HFFc6 (cell line): ENCODE measurements around the gene MEGF9. TPM values are rescaled to one million over a fixed set of nuclear protein-coding genes. Genes with fewer than 3 reads are reported as not detected.

ENCODE experiments used
- DNase-seq: peaks from one replicate; pipeline ENCODE4 v3.0.0-alpha.2; 2018
- H3K27ac Mint-ChIP-seq: 2 replicates; pipeline ENCODE4 v1.8.0; 2020; ENCODE audit warnings: mild to moderate bottlenecking, mixed read lengths
- H3K27me3 Mint-ChIP-seq: 2 replicates; pipeline ENCODE4 v1.8.0; 2021; ENCODE audit warnings: mild to moderate bottlenecking, moderate library complexity, mixed read lengths; ENCODE audit not compliant: insufficient read depth
- H3K36me3 Mint-ChIP-seq: 2 replicates; pipeline ENCODE4 v1.8.0; 2021; ENCODE audit warnings: low read depth, mixed read lengths
- H3K4me1 Mint-ChIP-seq: 2 replicates; pipeline ENCODE4 v1.8.0; 2020; ENCODE audit warnings: low read depth, mixed read lengths
- H3K4me3 Mint-ChIP-seq: 2 replicates; pipeline ENCODE4 v1.8.0; 2020; ENCODE audit warnings: mild to moderate bottlenecking, moderate library complexity, mixed read lengths
- H3K9me3 Mint-ChIP-seq: 2 replicates; pipeline ENCODE4 v1.8.0; 2020; ENCODE audit warnings: mild to moderate bottlenecking, mixed read lengths
- CTCF ChIP-seq: fragments of 200-600 bp; sonication (generic); IDR thresholded peaks from 2 replicates; pipeline ENCODE4 v1.5.0; 2021; ENCODE audit warnings: antibody characterized with exemption, mild to moderate bottlenecking
- total RNA-seq, 6 experiments: library from RNA; stranded (reverse); fragmentation: NEBNext Ultra II Directional; extraction: Animal tissue kit (Norgen Biotek cat#: 25700); gene quantifications; 2 replicates in 1 of 6; 3 replicates in 5 of 6; pipeline ENCODE4 v1.2.3, GENCODE V29; 2021

The MEGF9 gene
- total RNA-seq, 6 experiments from 2014 or later: 5.1 to 9.8 (median 8.8) TPM

GRCh38 chr9:120567874-120568273, 146.4 kb downstream of the MEGF9 start:
- no peak for TF ChIP-seq CTCF
- no peak overlapping the region for H3K4me3 Mint-ChIP-seq
- DNase-seq: no peak
- H3K4me1 Mint-ChIP-seq: no peaks in the 10 kb centered on the region
- H3K36me3 Mint-ChIP-seq: peaks cover 17% of the 10 kb centered on the region
- no peak overlapping the region for H3K27ac Mint-ChIP-seq
- no peaks in the 10 kb centered on the region; the same call in 1 of the 2 replicates for H3K27me3 Mint-ChIP-seq
- no peaks in the 10 kb centered on the region for H3K9me3 Mint-ChIP-seq

GRCh38 chr9:120567081-120567480, 147.2 kb downstream of the MEGF9 start:
- no peaks in the 10 kb centered on the region; the same call in 1 of the 2 replicates for H3K27me3 Mint-ChIP-seq
- H3K36me3 Mint-ChIP-seq: peaks cover 17% of the 10 kb centered on the region
- no peaks in the 10 kb centered on the region for H3K4me1 Mint-ChIP-seq
- H3K4me3 Mint-ChIP-seq: no peak overlapping the region
- no peak overlapping the region for H3K27ac Mint-ChIP-seq
- no peaks in the 10 kb centered on the region for H3K9me3 Mint-ChIP-seq
- DNase-seq: no peak
- TF ChIP-seq CTCF: no peak

GRCh38 chr9:120564589-120564988, 149.7 kb downstream of the MEGF9 start:
- DNase-seq: no peak
- H3K36me3 Mint-ChIP-seq: peaks cover 12% of the 10 kb centered on the region; the same call in 1 of the 2 replicates
- H3K9me3 Mint-ChIP-seq: no peaks in the 10 kb centered on the region
- no peak overlapping the region for H3K27ac Mint-ChIP-seq
- no peaks in the 10 kb centered on the region; the same call in 1 of the 2 replicates for H3K27me3 Mint-ChIP-seq
- no peak overlapping the region for H3K4me3 Mint-ChIP-seq
- H3K4me1 Mint-ChIP-seq: no peaks in the 10 kb centered on the region
- TF ChIP-seq CTCF: no peak

- TF ChIP-seq CTCF: no peak
- Mint-ChIP-seq H3K27ac (no peak overlapping the region), H3K4me3 (no peak overlapping the region), H3K27me3 (no peaks in the 10 kb centered on the region; the same call in 1 of the 2 replicates), H3K36me3 (peaks cover 12% of the 10 kb centered on the region), H3K4me1 (no peaks in the 10 kb centered on the region), H3K9me3 (no peaks in the 10 kb centered on the region)
- no peak for DNase-seq
Measured at GRCh38 chr9:120562861-120563443, 151.3 kb downstream of the MEGF9 start.

GRCh38 chr9:120561709-120562108, 152.6 kb downstream of the MEGF9 start:
- H3K27me3 Mint-ChIP-seq: no peaks in the 10 kb centered on the region; the same call in 1 of the 2 replicates
- H3K36me3 Mint-ChIP-seq: peaks cover 5% of the 10 kb centered on the region; the same call in 1 of the 2 replicates
- TF ChIP-seq CTCF: no peak
- H3K27ac Mint-ChIP-seq: no peak overlapping the region
- no peak overlapping the region for H3K4me3 Mint-ChIP-seq
- no peaks in the 10 kb centered on the region for H3K4me1 Mint-ChIP-seq
- H3K9me3 Mint-ChIP-seq: no peaks in the 10 kb centered on the region
- no peak for DNase-seq
